Endothelial cell (in vitro differentiated cells): ENCODE data around the gene TMEM234. TPM values are rescaled to one million over a fixed set of nuclear protein-coding genes. Genes with fewer than 3 reads are reported as not detected.
A peak's percentile ranks its signal among the peaks of the same experiment; 100 is the strongest.

Source experiments
- DNase-seq: peaks from one replicate; pipeline ENCODE4 v3.0.0; 2021; ENCODE audit warnings: low spot score
- H3K27ac Mint-ChIP-seq: one replicate; pipeline ENCODE4 v1.8.0; 2021; ENCODE audit warnings: mixed read lengths, inconsistent platforms; ENCODE audit not compliant: unreplicated experiment
- H3K27me3 Mint-ChIP-seq: one replicate; pipeline ENCODE4 v1.8.0; 2021; ENCODE audit warnings: mild to moderate bottlenecking, moderate library complexity, mixed read lengths, inconsistent platforms; ENCODE audit not compliant: unreplicated experiment
- H3K36me3 Mint-ChIP-seq: one replicate; pipeline ENCODE4 v1.8.0; 2021; ENCODE audit warnings: mild to moderate bottlenecking, low read depth, mixed read lengths, inconsistent platforms; ENCODE audit not compliant: unreplicated experiment
- H3K4me1 Mint-ChIP-seq: one replicate; pipeline ENCODE4 v1.8.0; 2021; ENCODE audit warnings: mild to moderate bottlenecking, mixed read lengths, inconsistent platforms; ENCODE audit not compliant: unreplicated experiment
- H3K4me3 Mint-ChIP-seq: one replicate; pipeline ENCODE4 v1.8.0; 2021; ENCODE audit warnings: mild to moderate bottlenecking, mixed read lengths, inconsistent platforms; ENCODE audit not compliant: unreplicated experiment
- H3K9me3 Mint-ChIP-seq: one replicate; pipeline ENCODE4 v1.8.0; 2021; ENCODE audit warnings: mixed read lengths, inconsistent platforms; ENCODE audit not compliant: unreplicated experiment
- total RNA-seq: library from RNA; stranded (reverse); fragmentation: NEBNext Ultra II Directional; extraction: Animal tissue kit (Norgen Biotek cat#: 25700); gene quantifications from one replicate; pipeline ENCODE4 v1.2.1, GENCODE V29; 2021; ENCODE audit not compliant: unreplicated experiment
- TF ChIP-seq, protein P1 (sequence below): fragments of 200-600 bp; sonication (generic); IDR thresholded peaks from one replicate; pipeline ENCODE4 v1.5.0; 2021; ENCODE audit warnings: antibody characterized with exemption; ENCODE audit not compliant: unreplicated experiment

TMEM234 gene
- total RNA-seq, 1 donor from 2014 or later = 23.2 TPM

- TF ChIP-seq, protein P1, sequence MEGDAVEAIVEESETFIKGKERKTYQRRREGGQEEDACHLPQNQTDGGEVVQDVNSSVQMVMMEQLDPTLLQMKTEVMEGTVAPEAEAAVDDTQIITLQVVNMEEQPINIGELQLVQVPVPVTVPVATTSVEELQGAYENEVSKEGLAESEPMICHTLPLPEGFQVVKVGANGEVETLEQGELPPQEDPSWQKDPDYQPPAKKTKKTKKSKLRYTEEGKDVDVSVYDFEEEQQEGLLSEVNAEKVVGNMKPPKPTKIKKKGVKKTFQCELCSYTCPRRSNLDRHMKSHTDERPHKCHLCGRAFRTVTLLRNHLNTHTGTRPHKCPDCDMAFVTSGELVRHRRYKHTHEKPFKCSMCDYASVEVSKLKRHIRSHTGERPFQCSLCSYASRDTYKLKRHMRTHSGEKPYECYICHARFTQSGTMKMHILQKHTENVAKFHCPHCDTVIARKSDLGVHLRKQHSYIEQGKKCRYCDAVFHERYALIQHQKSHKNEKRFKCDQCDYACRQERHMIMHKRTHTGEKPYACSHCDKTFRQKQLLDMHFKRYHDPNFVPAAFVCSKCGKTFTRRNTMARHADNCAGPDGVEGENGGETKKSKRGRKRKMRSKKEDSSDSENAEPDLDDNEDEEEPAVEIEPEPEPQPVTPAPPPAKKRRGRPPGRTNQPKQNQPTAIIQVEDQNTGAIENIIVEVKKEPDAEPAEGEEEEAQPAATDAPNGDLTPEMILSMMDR = peak; percentile 13
- H3K4me1 Mint-ChIP-seq = peaks cover 21% of the 10 kb centered on the region
- no peaks in the 10 kb centered on the region for H3K36me3 Mint-ChIP-seq
- H3K27ac Mint-ChIP-seq = peak within 1 kb of the TSS; percentile 75
- H3K27me3 Mint-ChIP-seq = peaks cover 14% of the 10 kb centered on the region
- H3K9me3 Mint-ChIP-seq = no peaks in the 10 kb centered on the region
- peak within 1 kb of the TSS; percentile 91 for H3K4me3 Mint-ChIP-seq
- DNase-seq = peak; percentile 83
These were observed 16.5 kb downstream of the TMEM234 start, which contains the start of gene IQCC for GRCh38 chr1:32205401-32206370. Gene IQCC, plus strand, starts transcription at chr1:32205671. Its CDS starts 11 bp downstream, at chr1:32205682.

- Mint-ChIP-seq H3K27me3 (peaks cover 14% of the 10 kb centered on the region), H3K36me3 (no peaks in the 10 kb centered on the region), H3K4me3 (peak overlapping the region; percentile 91), H3K9me3 (no peaks in the 10 kb centered on the region), H3K27ac (no peak overlapping the region), H3K4me1 (peaks cover 25% of the 10 kb centered on the region)
- TF ChIP-seq, protein P1 = no peak
- DNase-seq = no peak
These were observed 17.2 kb downstream of the TMEM234 start for GRCh38 chr1:32204943-32205361.

- H3K4me1 Mint-ChIP-seq = peaks cover 34% of the 10 kb centered on the region
- peaks cover 23% of the 10 kb centered on the region for H3K27me3 Mint-ChIP-seq
These were observed 20.9 kb downstream of the TMEM234 start for GRCh38 chr1:32201011-32201855.

DNA sequence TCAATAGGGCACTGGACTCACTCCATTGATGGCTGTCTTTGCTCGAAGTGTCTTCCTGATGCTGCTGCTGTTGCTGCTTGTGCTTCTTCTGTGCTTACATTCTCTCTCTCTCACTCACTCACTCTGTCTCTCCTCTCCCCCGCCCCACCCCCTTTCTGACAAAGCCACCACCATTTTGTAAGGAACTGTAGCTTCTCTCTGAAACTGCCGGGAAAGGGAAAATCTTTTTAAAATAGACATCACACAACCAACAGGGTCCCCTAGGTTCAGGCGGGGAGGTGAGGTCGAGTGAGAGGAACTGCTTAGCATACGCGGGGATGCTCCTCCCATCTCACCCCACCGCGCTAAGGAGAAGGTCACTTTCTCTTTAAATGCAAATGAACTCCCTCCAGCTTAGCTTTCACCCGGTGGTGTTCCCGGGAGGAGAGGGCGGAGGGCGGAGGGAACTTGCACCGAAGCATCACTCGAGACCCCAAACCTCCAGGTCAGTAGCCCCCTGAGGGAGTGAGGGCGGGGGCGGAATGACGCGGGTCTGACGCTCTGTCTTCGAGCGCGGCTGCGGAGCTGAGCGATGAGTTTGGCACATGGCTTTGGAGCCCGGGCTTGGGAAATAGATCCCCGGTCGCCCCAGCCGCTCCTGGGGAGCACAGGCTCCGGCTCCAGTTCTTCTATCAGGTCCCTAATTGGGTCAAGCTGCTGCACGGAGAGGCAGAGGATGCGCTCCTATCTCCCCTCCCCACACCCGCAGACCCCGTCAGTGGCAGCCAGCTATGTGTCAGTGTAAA is 21.7 kb downstream of the TMEM234 start, which contains the start of gene CCDC28B:
Gene CCDC28B, plus strand, starts transcription at position 370 of the 785 bp plus-strand sequence. CDS start 1,341 bp downstream, outside the sequence.
- DNase-seq = peak; percentile 44
- peaks cover 20% of the 10 kb centered on the region for H3K27me3 Mint-ChIP-seq
- H3K4me3 Mint-ChIP-seq = peak within 1 kb of the TSS; percentile 92
- peaks cover 22% of the 10 kb centered on the region for H3K36me3 Mint-ChIP-seq
- peak within 1 kb of the TSS; percentile 57 for H3K27ac Mint-ChIP-seq
- peaks cover 36% of the 10 kb centered on the region for H3K4me1 Mint-ChIP-seq
- TF ChIP-seq, protein P1 = no peak
- H3K9me3 Mint-ChIP-seq = no peaks in the 10 kb centered on the region

More at GRCh38 chr1:32201011-32201855, 20.9 kb downstream of the TMEM234 start:
- Mint-ChIP-seq H3K4me3 (peak overlapping the region; percentile 92), H3K27ac (peak overlapping the region; percentile 57), H3K9me3 (no peaks in the 10 kb centered on the region), H3K36me3 (peaks cover 19% of the 10 kb centered on the region)
- peak; percentile 60 for DNase-seq
- TF ChIP-seq, protein P1 = no peak
